Fibroblast of lung (primary cell): ENCODE measurements around the gene MEF2A. TPM values are rescaled to one million over a fixed set of nuclear protein-coding genes. Genes with fewer than 3 reads are reported as not detected.

Source experiments
- DNase-seq, 2 donors: peaks; one replicate each; pipeline versions ENCODE4 v3.0.0 to v3.0.0-alpha.2; 2010; ENCODE audit warnings: low read depth in 2 of 2
- H2AFZ ChIP-seq: 2 replicates; pipeline ENCODE4 v1.5.1; 2012; ENCODE audit warnings: low read length, control low read depth, inconsistent platforms
- H3K27ac ChIP-seq: 2 replicates; pipeline ENCODE4 v1.5.1; 2011; ENCODE audit warnings: low read length, control low read depth; ENCODE audit not compliant: insufficient read depth
- H3K27me3 ChIP-seq: 2 replicates; pipeline ENCODE4 v1.5.1; 2011; ENCODE audit warnings: mild to moderate bottlenecking, low read length; ENCODE audit not compliant: control insufficient read depth, insufficient read depth
- H3K36me3 ChIP-seq: 2 replicates; pipeline ENCODE4 v1.5.1; 2011; ENCODE audit warnings: low read length; ENCODE audit not compliant: control insufficient read depth, insufficient read depth
- H3K4me1 ChIP-seq: 2 replicates; pipeline ENCODE4 v1.5.1; 2011; ENCODE audit warnings: low read length; ENCODE audit not compliant: control insufficient read depth, insufficient read depth; ENCODE audit errors: extremely low read depth
- H3K4me2 ChIP-seq: 2 replicates; pipeline ENCODE4 v1.5.1; 2011; ENCODE audit warnings: low read length, control low read depth; ENCODE audit not compliant: insufficient read depth; ENCODE audit errors: extremely low read depth
- H3K4me3 ChIP-seq, 4 experiments: fragments of 200-600 bp in 1 of 4; sonication (generic) in 1 of 4; replicated peaks in 1 of 4; 2 replicates each; pipeline ENCODE4 v1.5.1; 2011 to 2016; ENCODE audit warnings: low read length in 4 of 4, low read depth in 3 of 4, mild to moderate bottlenecking in 3 of 4, control low read depth in 2 of 4, inconsistent platforms in 1 of 4, mixed read lengths in 1 of 4; ENCODE audit not compliant: insufficient read depth in 1 of 4; ENCODE audit errors: control extremely low read depth in 1 of 4
- H3K79me2 ChIP-seq: 2 replicates; pipeline ENCODE4 v1.5.1; 2012; ENCODE audit warnings: mild to moderate bottlenecking, low read length, inconsistent platforms; ENCODE audit not compliant: control insufficient read depth, insufficient read depth
- H3K9ac ChIP-seq: 2 replicates; pipeline ENCODE4 v1.5.1; 2011; ENCODE audit warnings: mild to moderate bottlenecking, low read length, control low read depth; ENCODE audit not compliant: insufficient read depth
- H3K9me3 ChIP-seq: 2 replicates; pipeline ENCODE4 v1.5.1; 2012; ENCODE audit warnings: low read depth, low read length; ENCODE audit not compliant: control insufficient read depth, insufficient read depth
- H4K20me1 ChIP-seq: 2 replicates; pipeline ENCODE4 v1.5.1; 2011; ENCODE audit warnings: low read length; ENCODE audit not compliant: control insufficient read depth, insufficient read depth; ENCODE audit errors: extremely low read depth
- EZH2 ChIP-seq: IDR thresholded peaks from 2 replicates; pipeline ENCODE4 v1.5.1; 2012; ENCODE audit warnings: low read length, control low read depth, mild to moderate bottlenecking; ENCODE audit errors: missing control alignments
- polyA plus RNA-seq, 2 donors: library from polyadenylated mRNA; depleted of rRNA in 1 of 2; stranded (reverse) in 1 of 2; unstranded in 1 of 2; fragments of >200 nt; gene quantifications; 2 replicates each; pipeline ENCODE4 v1.2.1, GENCODE V29; 2011 to 2012; ENCODE audit warnings: missing spikeins in 1 of 2
- total RNA-seq: library from RNA; depleted of rRNA; stranded (reverse); fragments of >200 nt; gene quantifications from 2 replicates; pipeline ENCODE4 v1.2.1, GENCODE V29; 2014
- TF ChIP-seq, protein P1 (sequence below), 2 donors: IDR thresholded peaks in 1 of 2; conservative IDR thresholded peaks in 1 of 2; 1 replicate in 1 of 2; 2 replicates in 1 of 2; pipeline ENCODE4 v1.5.1; 2011 to 2012; ENCODE audit warnings: low read length in 2 of 2, control low read depth in 1 of 2, inconsistent platforms in 1 of 2, low read depth in 1 of 2, mild to moderate bottlenecking in 1 of 2

Gene MEF2A
- total and polyA plus RNA-seq, 2 donors (not counting 1 experiment from before 2014, with no cell fraction given) = 24.6 to 40.4 TPM

DNA sequence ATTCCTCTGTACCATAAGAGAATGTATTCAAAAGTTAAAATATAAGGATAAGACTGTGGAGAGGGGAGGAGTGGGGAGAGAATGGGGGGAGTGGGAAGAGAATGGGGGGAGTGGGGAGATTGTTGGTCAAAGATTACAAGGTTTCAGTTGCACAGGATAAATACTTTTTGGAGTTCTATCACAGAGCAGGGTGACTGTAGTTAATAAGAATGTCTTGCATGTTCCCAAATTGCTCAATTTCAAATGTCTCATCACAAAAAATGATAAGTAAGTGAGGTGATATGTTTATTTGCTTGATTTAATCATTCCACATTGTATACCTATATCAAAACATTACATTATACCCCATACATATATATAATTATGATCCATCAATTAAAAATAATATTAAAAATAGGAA, 23.0 kb upstream of the MEF2A start:
- Histone ChIP-seq H3K27me3 (no peaks in the 10 kb centered on the region), H3K4me1 (no peaks in the 10 kb centered on the region), H3K9me3 (no peaks in the 10 kb centered on the region), H3K4me3 (no peak overlapping the region), H3K27ac (no peak overlapping the region), H3K36me3 (no peaks in the 10 kb centered on the region), H3K79me2 (no peaks in the 10 kb centered on the region), H3K4me2 (peak overlapping the region; percentile 18), H3K9ac (no peak overlapping the region), H2AFZ (no peak overlapping the region), H4K20me1 (no peaks in the 10 kb centered on the region)
- DNase-seq = peak; percentile 28 to 32
- no peak for TF ChIP-seq EZH2
- TF ChIP-seq, protein P1, sequence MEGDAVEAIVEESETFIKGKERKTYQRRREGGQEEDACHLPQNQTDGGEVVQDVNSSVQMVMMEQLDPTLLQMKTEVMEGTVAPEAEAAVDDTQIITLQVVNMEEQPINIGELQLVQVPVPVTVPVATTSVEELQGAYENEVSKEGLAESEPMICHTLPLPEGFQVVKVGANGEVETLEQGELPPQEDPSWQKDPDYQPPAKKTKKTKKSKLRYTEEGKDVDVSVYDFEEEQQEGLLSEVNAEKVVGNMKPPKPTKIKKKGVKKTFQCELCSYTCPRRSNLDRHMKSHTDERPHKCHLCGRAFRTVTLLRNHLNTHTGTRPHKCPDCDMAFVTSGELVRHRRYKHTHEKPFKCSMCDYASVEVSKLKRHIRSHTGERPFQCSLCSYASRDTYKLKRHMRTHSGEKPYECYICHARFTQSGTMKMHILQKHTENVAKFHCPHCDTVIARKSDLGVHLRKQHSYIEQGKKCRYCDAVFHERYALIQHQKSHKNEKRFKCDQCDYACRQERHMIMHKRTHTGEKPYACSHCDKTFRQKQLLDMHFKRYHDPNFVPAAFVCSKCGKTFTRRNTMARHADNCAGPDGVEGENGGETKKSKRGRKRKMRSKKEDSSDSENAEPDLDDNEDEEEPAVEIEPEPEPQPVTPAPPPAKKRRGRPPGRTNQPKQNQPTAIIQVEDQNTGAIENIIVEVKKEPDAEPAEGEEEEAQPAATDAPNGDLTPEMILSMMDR (conservative IDR thresholded peaks at IDR 0.05 in 1 of 2, IDR thresholded peaks at IDR 0.05 in 1 of 2; ENCODE audit: low read depth in 1 of 2, low read length in 2 of 2) = no peak

DNA sequence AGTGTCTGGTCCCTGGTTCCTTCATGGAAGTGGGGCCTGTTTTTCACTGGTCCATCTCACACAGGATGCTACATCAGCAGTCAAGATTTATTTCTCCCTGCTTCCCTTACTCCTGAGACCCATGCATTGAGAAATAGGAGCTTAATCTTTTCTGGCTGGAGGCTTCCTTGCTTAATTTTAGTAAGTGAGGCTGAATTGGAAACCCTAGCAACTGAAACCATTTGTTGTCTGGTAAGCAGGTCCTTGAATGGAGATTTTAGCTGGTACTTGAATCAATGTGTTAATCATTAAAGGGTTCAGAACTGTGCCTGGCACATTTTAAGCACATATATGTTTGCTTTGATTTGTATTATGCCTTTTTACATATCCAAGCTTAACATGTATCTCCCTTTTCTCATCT, 20.2 kb upstream of the MEF2A start:
- H3K27me3 ChIP-seq = peaks cover 3% of the 10 kb centered on the region
- no peak overlapping the region for H3K4me3 ChIP-seq
- H3K27ac ChIP-seq = no peak overlapping the region
- no peak for DNase-seq
- TF ChIP-seq, protein P1 (conservative IDR thresholded peaks at IDR 0.05 in 1 of 2, IDR thresholded peaks at IDR 0.05 in 1 of 2; ENCODE audit: low read depth in 1 of 2, low read length in 2 of 2) = no peak
- TF ChIP-seq EZH2 = no peak
- H4K20me1 ChIP-seq = no peaks in the 10 kb centered on the region
- H3K4me1 ChIP-seq = no peaks in the 10 kb centered on the region
- no peak overlapping the region for H3K9ac ChIP-seq
- H3K79me2 ChIP-seq = no peaks in the 10 kb centered on the region
- no peak overlapping the region for H3K4me2 ChIP-seq
- no peak overlapping the region for H2AFZ ChIP-seq
- no peaks in the 10 kb centered on the region for H3K9me3 ChIP-seq
- no peaks in the 10 kb centered on the region for H3K36me3 ChIP-seq

DNA sequence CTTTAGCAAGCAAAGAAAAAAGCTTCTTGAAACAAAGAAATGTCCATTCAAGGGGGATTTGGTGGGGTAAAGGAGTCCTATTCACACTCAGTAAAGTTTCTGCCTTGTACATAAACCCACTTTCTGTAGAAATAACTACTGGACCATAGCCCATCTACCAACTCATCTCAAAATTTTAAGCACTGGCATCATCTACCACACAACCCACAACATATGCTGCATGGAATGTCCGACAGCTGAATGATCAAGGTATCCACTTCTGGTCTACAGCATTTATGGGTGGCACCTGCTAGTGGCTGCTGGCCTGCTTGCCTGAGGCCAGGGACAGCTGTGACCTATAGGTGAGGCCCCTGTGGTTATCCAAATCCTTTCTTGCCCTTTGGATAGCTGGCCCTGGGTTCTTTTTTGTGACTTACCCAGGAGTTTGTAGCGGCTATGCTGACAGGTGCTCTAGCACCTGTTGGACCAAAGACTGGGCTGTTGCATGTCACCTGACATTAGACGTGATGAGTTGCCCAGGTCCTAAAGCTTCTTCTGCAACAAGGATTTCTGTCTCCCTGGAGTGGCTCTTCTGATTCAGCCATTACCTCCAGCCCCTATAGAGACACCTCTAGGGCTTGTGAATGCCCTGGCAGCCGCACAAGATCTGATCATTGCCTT, 19.2 kb upstream of the MEF2A start:
- H3K36me3 ChIP-seq = no peaks in the 10 kb centered on the region
- no peak overlapping the region for H2AFZ ChIP-seq
- no peak overlapping the region for H3K27ac ChIP-seq
- peaks cover 3% of the 10 kb centered on the region for H3K27me3 ChIP-seq
- no peak overlapping the region for H3K4me2 ChIP-seq
- H4K20me1 ChIP-seq = no peaks in the 10 kb centered on the region
- no peaks in the 10 kb centered on the region for H3K79me2 ChIP-seq
- H3K4me1 ChIP-seq = no peaks in the 10 kb centered on the region
- no peak overlapping the region for H3K4me3 ChIP-seq
- no peak overlapping the region for H3K9ac ChIP-seq
- no peak for TF ChIP-seq EZH2
- no peaks in the 10 kb centered on the region for H3K9me3 ChIP-seq
- DNase-seq = no peak
